HG02678 (cell line): ENCODE measurements around the gene PRSS37.

Source experiments
- ATAC-seq: cut with Tn5 transposase; IDR thresholded peaks from one replicate; pipeline ENCODE4 v1.9.1; 2021; ENCODE audit warnings: mild to moderate bottlenecking, moderate library complexity; ENCODE audit not compliant: unreplicated experiment

The PRSS37 gene

GRCh38 chr7:141789917-141790316, 51.4 kb downstream of the PRSS37 start, which contains the start of gene TAS2R5:
Gene TAS2R5 (plus strand): TSS chr7:141790217. CDS start chr7:141790362, 145 bp downstream.
- no peak for ATAC-seq

GRCh38 chr7:141788296-141788695, 53.0 kb downstream of the PRSS37 start:
- ATAC-seq: no peak
